HG02852 (cell line): ENCODE results near the gene HOXD12.

Source experiments
- ATAC-seq: cut with Tn5 transposase; IDR thresholded peaks from one replicate; pipeline ENCODE4 v1.9.1; 2021; ENCODE audit warnings: mild to moderate bottlenecking, moderate library complexity; ENCODE audit not compliant: unreplicated experiment

HOXD12 gene

GRCh38 chr2:176099728-176100546, at the start of gene HOXD12:
TSS of gene HOXD12 (plus strand) at chr2:176099795. CDS start at chr2:176099802, 7 bp downstream.
- no peak for ATAC-seq

- no peak for ATAC-seq
Observed at GRCh38 chr2:176056406-176056805, 43.2 kb upstream of the HOXD12 start.

GRCh38 chr2:176063958-176064357, 35.6 kb upstream of the HOXD12 start:
- ATAC-seq: no peak

GRCh38 chr2:176066645-176067588, 32.7 kb upstream of the HOXD12 start:
- no peak for ATAC-seq

- ATAC-seq: no peak
Observed at GRCh38 chr2:176067589-176068418, 31.8 kb upstream of the HOXD12 start.

GRCh38 chr2:176068419-176068832, 31.2 kb upstream of the HOXD12 start:
- ATAC-seq: no peak

GRCh38 chr2:176071330-176072291, 28.0 kb upstream of the HOXD12 start:
- ATAC-seq: no peak

GRCh38 chr2:176072292-176072669, 27.3 kb upstream of the HOXD12 start:
- ATAC-seq: no peak

GRCh38 chr2:176072951-176073904, 26.4 kb upstream of the HOXD12 start:
- ATAC-seq: no peak

GRCh38 chr2:176074919-176075425, 24.6 kb upstream of the HOXD12 start:
- no peak for ATAC-seq

- no peak for ATAC-seq
Observed at GRCh38 chr2:176075481-176075880, 24.1 kb upstream of the HOXD12 start.

- no peak for ATAC-seq
Observed at GRCh38 chr2:176076063-176076462, 23.5 kb upstream of the HOXD12 start.

GRCh38 chr2:176076796-176077195, 22.8 kb upstream of the HOXD12 start:
- no peak for ATAC-seq

GRCh38 chr2:176078541-176079284, 20.9 kb upstream of the HOXD12 start:
- ATAC-seq: no peak

GRCh38 chr2:176079285-176079830, 20.2 kb upstream of the HOXD12 start:
- ATAC-seq: no peak

GRCh38 chr2:176079831-176080539, 19.6 kb upstream of the HOXD12 start:
- ATAC-seq: no peak
